ENCODE data around the gene MORF4L1. TPM values are rescaled to one million over a fixed set of nuclear protein-coding genes. Genes with fewer than 3 reads are reported as not detected.
"Not testable (repeated sequence)": the region's sequence is repeated elsewhere in the genome, so short reads cannot be mapped to it uniquely, and the experiment has no call there.

MORF4L1 gene
- total RNA-seq, 6 experiments from 2014 or later: 346 to 512 (median 410) TPM

DNA sequence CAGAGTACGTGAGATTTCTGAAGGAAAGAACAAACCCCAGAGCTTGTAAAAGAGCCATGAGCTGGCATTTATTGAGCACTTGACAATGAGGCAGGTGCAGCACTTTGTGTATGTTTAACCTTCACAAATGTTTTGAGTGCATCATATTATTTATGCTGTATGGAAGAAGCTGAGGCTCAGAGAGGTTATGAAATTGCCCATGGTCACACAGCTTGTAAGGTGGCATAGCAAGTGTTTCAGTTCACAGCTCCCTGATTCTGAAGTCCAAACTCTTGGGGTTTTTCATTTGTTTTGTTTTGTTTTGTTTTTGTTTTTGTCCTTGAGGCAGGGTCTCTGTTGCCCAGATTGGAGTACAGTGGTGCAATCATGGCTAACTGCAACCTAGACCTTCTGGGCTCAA, 36.4 kb upstream of the MORF4L1 start:
- no peak overlapping the region for H3K4me3 Mint-ChIP-seq
- H3K27ac Mint-ChIP-seq: no peak overlapping the region
- DNase-seq: no peak
- H3K36me3 Mint-ChIP-seq (ENCODE audit: low read depth): no peaks in the 10 kb centered on the region
- H3K9me3 Mint-ChIP-seq: no peaks in the 10 kb centered on the region
- TF ChIP-seq, protein P1, sequence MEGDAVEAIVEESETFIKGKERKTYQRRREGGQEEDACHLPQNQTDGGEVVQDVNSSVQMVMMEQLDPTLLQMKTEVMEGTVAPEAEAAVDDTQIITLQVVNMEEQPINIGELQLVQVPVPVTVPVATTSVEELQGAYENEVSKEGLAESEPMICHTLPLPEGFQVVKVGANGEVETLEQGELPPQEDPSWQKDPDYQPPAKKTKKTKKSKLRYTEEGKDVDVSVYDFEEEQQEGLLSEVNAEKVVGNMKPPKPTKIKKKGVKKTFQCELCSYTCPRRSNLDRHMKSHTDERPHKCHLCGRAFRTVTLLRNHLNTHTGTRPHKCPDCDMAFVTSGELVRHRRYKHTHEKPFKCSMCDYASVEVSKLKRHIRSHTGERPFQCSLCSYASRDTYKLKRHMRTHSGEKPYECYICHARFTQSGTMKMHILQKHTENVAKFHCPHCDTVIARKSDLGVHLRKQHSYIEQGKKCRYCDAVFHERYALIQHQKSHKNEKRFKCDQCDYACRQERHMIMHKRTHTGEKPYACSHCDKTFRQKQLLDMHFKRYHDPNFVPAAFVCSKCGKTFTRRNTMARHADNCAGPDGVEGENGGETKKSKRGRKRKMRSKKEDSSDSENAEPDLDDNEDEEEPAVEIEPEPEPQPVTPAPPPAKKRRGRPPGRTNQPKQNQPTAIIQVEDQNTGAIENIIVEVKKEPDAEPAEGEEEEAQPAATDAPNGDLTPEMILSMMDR (IDR thresholded peaks at IDR 0.05): no peak
- H3K4me1 Mint-ChIP-seq (ENCODE audit: low read depth): peaks cover 10% of the 10 kb centered on the region
- peaks cover 22% of the 10 kb centered on the region for H3K27me3 Mint-ChIP-seq (ENCODE audit: insufficient read depth)

DNA sequence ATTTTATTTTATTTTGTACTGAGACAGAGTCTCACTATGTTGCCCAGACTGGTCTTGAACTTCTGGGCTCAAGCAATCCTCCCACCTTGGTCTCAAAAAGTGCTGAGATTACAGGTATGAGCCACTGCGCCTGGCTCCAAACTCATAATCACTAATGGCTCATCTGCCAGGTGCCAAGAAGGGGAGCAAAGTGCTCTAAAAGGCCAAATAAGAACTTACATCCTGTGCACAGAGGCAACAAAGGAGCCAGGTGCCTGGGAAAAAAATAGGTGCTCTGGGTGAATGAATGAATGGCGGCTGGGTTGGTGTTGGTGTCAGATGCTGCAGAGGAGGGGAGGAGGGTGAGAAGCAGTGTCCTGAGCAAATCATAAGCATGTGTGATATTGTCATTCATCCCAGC, 35.6 kb upstream of the MORF4L1 start:
- Mint-ChIP-seq H3K9me3 (no peaks in the 10 kb centered on the region), H3K4me3 (no peak overlapping the region), H3K4me1 (ENCODE audit: low read depth) (peaks cover 12% of the 10 kb centered on the region), H3K36me3 (ENCODE audit: low read depth) (no peaks in the 10 kb centered on the region), H3K27me3 (ENCODE audit: insufficient read depth) (peaks cover 18% of the 10 kb centered on the region), H3K27ac (no peak overlapping the region)
- no peak for DNase-seq
- TF ChIP-seq, protein P1 (IDR thresholded peaks at IDR 0.05): no peak

DNA sequence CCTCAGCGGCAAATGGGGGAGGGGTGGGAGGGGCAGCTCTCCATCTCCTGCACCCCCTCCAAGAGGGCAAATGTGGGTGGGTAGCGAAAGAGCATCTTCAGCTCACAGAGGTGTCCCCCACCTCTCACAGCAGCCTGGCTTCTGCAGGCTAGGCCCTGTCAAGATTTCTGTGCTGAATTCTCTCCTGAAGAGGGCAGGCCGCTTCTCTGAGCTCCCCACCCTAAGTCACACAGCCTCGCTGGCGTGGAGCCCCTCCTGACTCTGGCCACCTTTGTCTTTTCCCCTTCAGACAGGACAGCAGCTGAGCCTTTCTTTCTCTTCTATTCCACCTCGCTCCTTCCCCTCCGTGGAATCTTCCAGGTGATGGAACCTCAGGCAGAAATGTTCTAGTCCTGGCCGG, 35.1 kb upstream of the MORF4L1 start:
- Mint-ChIP-seq H3K4me1 (ENCODE audit: low read depth) (peaks cover 12% of the 10 kb centered on the region), H3K27ac (no peak overlapping the region), H3K9me3 (no peaks in the 10 kb centered on the region), H3K27me3 (ENCODE audit: insufficient read depth) (peaks cover 16% of the 10 kb centered on the region), H3K36me3 (ENCODE audit: low read depth) (no peaks in the 10 kb centered on the region), H3K4me3 (no peak overlapping the region)
- no peak for DNase-seq
- TF ChIP-seq, protein P1 (IDR thresholded peaks at IDR 0.05): no peak

DNA sequence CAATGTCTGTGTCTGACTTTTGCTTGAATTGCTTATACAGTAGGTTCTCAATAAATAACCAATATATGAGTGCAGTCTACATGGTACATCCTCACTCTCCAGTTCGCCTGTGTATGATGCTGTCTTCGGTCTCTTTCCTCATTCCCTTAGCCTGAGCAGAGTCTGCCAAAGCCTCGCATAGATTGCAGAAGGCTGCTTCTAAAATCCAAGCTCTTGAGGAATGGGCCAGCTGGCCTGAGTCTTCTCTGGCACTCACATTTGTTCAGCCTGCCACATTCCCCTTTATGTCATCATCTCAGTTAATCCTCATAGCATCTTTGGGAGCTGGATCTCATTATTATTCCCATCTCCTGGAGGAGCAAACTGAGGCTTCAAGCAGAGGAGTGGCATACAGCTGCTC, 34.2 kb upstream of the MORF4L1 start:
- peaks cover 22% of the 10 kb centered on the region for H3K27me3 Mint-ChIP-seq (ENCODE audit: insufficient read depth)
- H3K27ac Mint-ChIP-seq: no peak overlapping the region
- H3K36me3 Mint-ChIP-seq (ENCODE audit: low read depth): no peaks in the 10 kb centered on the region
- no peak for DNase-seq
- TF ChIP-seq, protein P1 (IDR thresholded peaks at IDR 0.05): no peak
- no peak overlapping the region for H3K4me3 Mint-ChIP-seq
- no peaks in the 10 kb centered on the region for H3K9me3 Mint-ChIP-seq
- H3K4me1 Mint-ChIP-seq (ENCODE audit: low read depth): peaks cover 12% of the 10 kb centered on the region

GRCh38 chr15:78839151-78839550, 33.5 kb upstream of the MORF4L1 start:
- H3K4me3 Mint-ChIP-seq; H3K9me3 Mint-ChIP-seq; H3K36me3 Mint-ChIP-seq (ENCODE audit: low read depth); DNase-seq; H3K27ac Mint-ChIP-seq: not testable (repeated sequence)
- Mint-ChIP-seq H3K27me3 (ENCODE audit: insufficient read depth) (peaks cover 29% of the 10 kb centered on the region), H3K4me1 (ENCODE audit: low read depth) (peaks cover 12% of the 10 kb centered on the region)

- TF ChIP-seq, protein P1 (IDR thresholded peaks at IDR 0.05): no peak
- Mint-ChIP-seq H3K27ac (peak overlapping the region; percentile 23; the same call in 1 of the 2 replicates), H3K4me3 (no peak overlapping the region), H3K4me1 (ENCODE audit: low read depth) (peaks cover 12% of the 10 kb centered on the region), H3K36me3 (ENCODE audit: low read depth) (no peaks in the 10 kb centered on the region), H3K27me3 (ENCODE audit: insufficient read depth) (peaks cover 26% of the 10 kb centered on the region), H3K9me3 (no peaks in the 10 kb centered on the region)
- DNase-seq: peak; percentile 8
Observed at GRCh38 chr15:78840661-78841375, 31.9 kb upstream of the MORF4L1 start.
